WTC11 (cell line): Measurements from ENCODE around the gene RNF167. TPM values are rescaled to one million over a fixed set of nuclear protein-coding genes. Genes with fewer than 3 reads are reported as not detected.
"Not testable (repeated sequence)": the region's sequence is repeated elsewhere in the genome, so short reads cannot be mapped to it uniquely, and the experiment has no call there.

Source experiments
- ATAC-seq: fragments of 200-7000 bp; cut with Tn5 transposase; 2 replicates; pipeline ENCODE4 v1.10.0; 2021; ENCODE audit warnings: mild to moderate bottlenecking, moderate library complexity
- CTCF ChIA-PET: fragments of 300-600 bp; sonication (Branson Sonifier 250); formaldehyde crosslinking; loops from one replicate; lab custom pipeline; 2021; ENCODE audit warnings: antibody characterized with exemption; lab: Charles Lee
- POLR2A ChIA-PET: fragments of 350-600 bp; sonication (Branson Sonifier 250); formaldehyde crosslinking; loops from one replicate; lab custom pipeline; 2021; ENCODE audit warnings: antibody characterized with exemption; lab: Charles Lee
- DNase-seq: peaks from one replicate; pipeline ENCODE4 v3.0.0; 2021; ENCODE audit warnings: low spot score
- H3K27ac Mint-ChIP-seq: 2 replicates; pipeline ENCODE4 v1.8.0; 2021; ENCODE audit warnings: mixed read lengths
- H3K27me3 Mint-ChIP-seq: 2 replicates; pipeline ENCODE4 v1.8.0; 2021; ENCODE audit warnings: low read depth, mild to moderate bottlenecking, moderate library complexity, mixed read lengths
- H3K36me3 Mint-ChIP-seq: 2 replicates; pipeline ENCODE4 v1.8.0; 2021; ENCODE audit warnings: mixed read lengths
- H3K4me1 Mint-ChIP-seq: 2 replicates; pipeline ENCODE4 v1.8.0; 2022; ENCODE audit warnings: mixed read lengths
- H3K4me3 Mint-ChIP-seq: 2 replicates; pipeline ENCODE4 v1.8.0; 2021; ENCODE audit warnings: mild to moderate bottlenecking, moderate library complexity, mixed read lengths
- H3K9me3 Mint-ChIP-seq: 2 replicates; pipeline ENCODE4 v1.8.0; 2021; ENCODE audit warnings: mixed read lengths
- CREB1 ChIP-seq: sonication (generic); formaldehyde crosslinking; IDR thresholded peaks from 2 replicates; pipeline ENCODE4 v1.8.0; 2023; ENCODE audit warnings: mild to moderate bottlenecking, missing genetic modification reagents
- CTCF ChIP-seq: fragments of 200-600 bp; IDR thresholded peaks from 2 replicates; pipeline ENCODE4 v1.8.0; 2022; ENCODE audit warnings: antibody characterized with exemption
- E2F1 ChIP-seq: sonication (generic); formaldehyde crosslinking; IDR thresholded peaks from 2 replicates; pipeline ENCODE4 v1.8.0; 2022; ENCODE audit warnings: mild to moderate bottlenecking, missing genetic modification reagents
- IRF1 ChIP-seq: sonication (generic); formaldehyde crosslinking; IDR thresholded peaks from 2 replicates; pipeline ENCODE4 v1.8.0; 2023; ENCODE audit warnings: missing genetic modification reagents
- MYBL2 ChIP-seq: sonication (generic); formaldehyde crosslinking; IDR thresholded peaks from 2 replicates; pipeline ENCODE4 v1.8.1; 2023; ENCODE audit warnings: mild to moderate bottlenecking, moderate library complexity, missing genetic modification reagents
- NFYB ChIP-seq: sonication (generic); formaldehyde crosslinking; conservative IDR thresholded peaks from 2 replicates; pipeline ENCODE4 v1.8.0; 2022; ENCODE audit warnings: low read depth, missing genetic modification reagents
- RELA ChIP-seq: sonication (generic); formaldehyde crosslinking; IDR thresholded peaks from 2 replicates; pipeline ENCODE4 v1.8.1; 2022; ENCODE audit warnings: missing genetic modification reagents, mild to moderate bottlenecking, borderline replicate concordance
- SMAD3 ChIP-seq: sonication (generic); formaldehyde crosslinking; IDR thresholded peaks from 2 replicates; pipeline ENCODE4 v1.8.0; 2022; ENCODE audit warnings: missing genetic modification reagents, mild to moderate bottlenecking, borderline replicate concordance
- SMAD4 ChIP-seq: sonication (generic); formaldehyde crosslinking; IDR thresholded peaks from 2 replicates; pipeline ENCODE4 v1.8.0; 2022; ENCODE audit warnings: mild to moderate bottlenecking, missing genetic modification reagents
- SOX15 ChIP-seq: fragments of 250-450 bp; sonication (Bioruptor Pico); IDR thresholded peaks from 2 replicates; pipeline ENCODE4 v1.9.0; 2021; ENCODE audit warnings: mild to moderate bottlenecking
- USF2 ChIP-seq: sonication (generic); formaldehyde crosslinking; IDR thresholded peaks from 2 replicates; pipeline ENCODE4 v1.8.1; 2023; ENCODE audit warnings: mild to moderate bottlenecking, missing genetic modification reagents, moderate library complexity
- ZNF121 ChIP-seq: sonication (generic); formaldehyde crosslinking; IDR thresholded peaks from 2 replicates; pipeline ENCODE4 v1.8.0; 2023; ENCODE audit warnings: missing genetic modification reagents
- ZNF138 ChIP-seq: sonication (generic); formaldehyde crosslinking; conservative IDR thresholded peaks from 2 replicates; pipeline ENCODE4 v1.8.1; 2022; ENCODE audit warnings: mild to moderate bottlenecking, moderate library complexity, missing genetic modification reagents
- ZNF263 ChIP-seq: sonication (generic); formaldehyde crosslinking; IDR thresholded peaks from 2 replicates; pipeline ENCODE4 v1.8.1; 2022; ENCODE audit warnings: low read depth, mild to moderate bottlenecking, moderate library complexity, missing genetic modification reagents
- ZSCAN18 ChIP-seq: fragments of 250-450 bp; sonication (Bioruptor Pico); IDR thresholded peaks from 2 replicates; pipeline ENCODE4 v2.1.2; 2022; ENCODE audit warnings: mild to moderate bottlenecking, moderate library complexity
- total RNA-seq: library from RNA; stranded (reverse); gene quantifications from 3 replicates; pipeline ENCODE4 v1.2.3, GENCODE V29; 2021
- TF ChIP-seq, protein P1 (sequence below): sonication (generic); formaldehyde crosslinking; IDR thresholded peaks from 2 replicates; pipeline ENCODE4 v1.8.1; 2022; ENCODE audit warnings: low read depth, mild to moderate bottlenecking, moderate library complexity, missing genetic modification reagents, borderline replicate concordance
- TF ChIP-seq, protein P2 (sequence below): sonication (generic); formaldehyde crosslinking; IDR thresholded peaks from 2 replicates; pipeline ENCODE4 v1.8.1; 2023; ENCODE audit warnings: mild to moderate bottlenecking, missing genetic modification reagents, moderate library complexity

Gene RNF167
- total RNA-seq, 1 experiment from 2014 or later, result 143 TPM

GRCh38 chr17:4908711-4909496 is 31.2 kb upstream of the RNF167 start (continued):
- TF ChIP-seq IRF1, result no peak
- no peak for TF ChIP-seq ZNF263 (CRISPR knock-in tag)
- TF ChIP-seq CTCF, result peak; percentile 68
- no peak for TF ChIP-seq SOX15
- TF ChIP-seq CREB1, result no peak
- TF ChIP-seq USF2, result no peak
- TF ChIP-seq, protein P1, sequence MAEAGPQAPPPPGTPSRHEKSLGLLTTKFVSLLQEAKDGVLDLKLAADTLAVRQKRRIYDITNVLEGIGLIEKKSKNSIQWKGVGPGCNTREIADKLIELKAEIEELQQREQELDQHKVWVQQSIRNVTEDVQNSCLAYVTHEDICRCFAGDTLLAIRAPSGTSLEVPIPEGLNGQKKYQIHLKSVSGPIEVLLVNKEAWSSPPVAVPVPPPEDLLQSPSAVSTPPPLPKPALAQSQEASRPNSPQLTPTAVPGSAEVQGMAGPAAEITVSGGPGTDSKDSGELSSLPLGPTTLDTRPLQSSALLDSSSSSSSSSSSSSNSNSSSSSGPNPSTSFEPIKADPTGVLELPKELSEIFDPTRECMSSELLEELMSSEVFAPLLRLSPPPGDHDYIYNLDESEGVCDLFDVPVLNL, result no peak
- TF ChIP-seq NFYB (CRISPR knock-in tag), result no peak
- TF ChIP-seq RELA (CRISPR knock-in tag), result no peak
- TF ChIP-seq MYBL2, result no peak
- TF ChIP-seq SMAD4 (CRISPR knock-in tag), result no peak
- TF ChIP-seq ZNF121 (CRISPR knock-in tag), result 0 out of 2 replicates have a peak, but pooled peaks have one; percentile 34
- TF ChIP-seq, protein P2, sequence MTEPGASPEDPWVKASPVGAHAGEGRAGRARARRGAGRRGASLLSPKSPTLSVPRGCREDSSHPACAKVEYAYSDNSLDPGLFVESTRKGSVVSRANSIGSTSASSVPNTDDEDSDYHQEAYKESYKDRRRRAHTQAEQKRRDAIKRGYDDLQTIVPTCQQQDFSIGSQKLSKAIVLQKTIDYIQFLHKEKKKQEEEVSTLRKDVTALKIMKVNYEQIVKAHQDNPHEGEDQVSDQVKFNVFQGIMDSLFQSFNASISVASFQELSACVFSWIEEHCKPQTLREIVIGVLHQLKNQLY (CRISPR knock-in tag), result no peak
- TF ChIP-seq, all 79 proteins: peak for 7

- ChIA-PET CTCF (interaction anchor here (0.5 to 1.9 kb wide), 3 partner anchors 13 to 149 kb away, joined by 3 to 5 read pairs (median 4); partner anchors contain the start of gene SPAG7), POLR2A (no interaction called here)
- H3K9me3 Mint-ChIP-seq, result no peaks in the 10 kb centered on the region
- TF ChIP-seq CREB1, result no peak
- TF ChIP-seq ZNF138 (CRISPR knock-in tag), result no peak
- TF ChIP-seq SMAD3 (CRISPR knock-in tag), result no peak
- no peak for TF ChIP-seq MYBL2
- TF ChIP-seq E2F1, result no peak
- no peak for TF ChIP-seq ZSCAN18
- H3K27me3 Mint-ChIP-seq, result no peaks in the 10 kb centered on the region; the same call in 1 of the 2 replicates
- no peak overlapping the region for H3K4me3 Mint-ChIP-seq
- DNase-seq (no peak), ATAC-seq (no peak)
- H3K27ac Mint-ChIP-seq, result no peak overlapping the region
- no peaks in the 10 kb centered on the region for H3K36me3 Mint-ChIP-seq
- H3K4me1 Mint-ChIP-seq, result peaks cover 10% of the 10 kb centered on the region
Observed at GRCh38 chr17:4913994-4914393, 26.1 kb upstream of the RNF167 start.

DNA sequence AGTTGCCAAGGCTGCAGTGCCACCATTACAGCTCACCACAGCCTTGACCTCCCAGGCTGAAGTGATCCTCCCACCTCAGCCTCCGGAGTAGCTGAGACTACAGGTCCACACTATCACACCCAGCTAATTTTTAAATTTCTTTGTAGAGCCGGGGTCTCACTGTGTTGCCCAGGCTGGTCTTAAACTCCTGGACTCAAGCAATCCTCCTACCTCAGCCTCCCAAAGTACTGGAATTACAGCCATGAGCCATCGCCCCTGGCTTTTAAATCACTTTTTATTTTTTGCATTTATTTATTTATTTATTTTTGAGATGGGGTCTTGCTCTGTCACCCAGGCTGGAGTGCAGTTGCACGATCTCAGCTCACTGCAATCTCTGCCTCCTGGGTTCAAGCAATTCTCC is 25.5 kb upstream of the RNF167 start:
- DNase-seq, H3K9me3 Mint-ChIP-seq, H3K36me3 Mint-ChIP-seq, ATAC-seq, POLR2A ChIA-PET, H3K4me3 Mint-ChIP-seq, H3K27ac Mint-ChIP-seq, H3K27me3 Mint-ChIP-seq: not testable (repeated sequence)
- CTCF ChIA-PET, result interaction anchor here (0.5 kb wide), 1 partner anchor 149 kb away, joined by 3 read pairs; no protein-coding TSS in a partner anchor
- H3K4me1 Mint-ChIP-seq, result peaks cover 12% of the 10 kb centered on the region
